Right atrium auricular region (tissue), 2 donors: ENCODE results near the gene CFAP161. TPM values are rescaled to one million over a fixed set of nuclear protein-coding genes. Genes with fewer than 3 reads are reported as not detected.
"Not testable (repeated sequence)": the region's sequence is repeated elsewhere in the genome, so short reads cannot be mapped to it uniquely, and the experiment has no call there.

Experiments
- DNase-seq: peaks from one replicate; pipeline ENCODE4 v3.0.0-alpha.2; 2019; ENCODE audit warnings: low spot score
- H3K27ac ChIP-seq, 2 donors: fragments of 200-600 bp; sonication (generic); 1 replicate in 1 of 2; 2 replicates in 1 of 2; pipeline ENCODE4 v1.5.1; 2016 to 2019
- H3K27me3 ChIP-seq, 2 donors: fragments of 200-600 bp; sonication (generic); one replicate each; pipeline versions ENCODE4 v1.5.1 to v1.6.0; 2017 to 2019
- H3K36me3 ChIP-seq: fragments of 200-600 bp; sonication (generic); one replicate; pipeline ENCODE4 v1.5.1; 2016
- H3K4me1 ChIP-seq, 2 donors: fragments of 200-600 bp; sonication (generic); one replicate each; pipeline versions ENCODE4 v1.5.1 to v1.6.0; 2017 to 2019
- H3K4me3 ChIP-seq, 2 donors: fragments of 200-600 bp; sonication (generic); 1 replicate in 1 of 2; 2 replicates in 1 of 2; pipeline ENCODE4 v1.5.1; 2017 to 2019; ENCODE audit warnings: mild to moderate bottlenecking in 1 of 2, moderate library complexity in 1 of 2
- H3K9me3 ChIP-seq, 2 donors: fragments of 200-600 bp; sonication (generic); one replicate each; pipeline ENCODE4 v1.5.1; 2019
- total RNA-seq, 2 donors: library from RNA; depleted of rRNA; stranded (reverse); fragments of >200 nt; gene quantifications; one replicate each; pipeline ENCODE4 v1.1.0, GENCODE V29; 2016
- TF ChIP-seq, protein P1 (sequence below), 2 donors: fragments of 200-600 bp; sonication (generic); IDR thresholded peaks; one replicate each; pipeline ENCODE4 v1.5.1; 2019; ENCODE audit warnings: antibody characterized with exemption in 2 of 2

CFAP161 gene
- total RNA-seq, 2 donors from 2014 or later: 6.2 TPM; not detected in 1

DNA sequence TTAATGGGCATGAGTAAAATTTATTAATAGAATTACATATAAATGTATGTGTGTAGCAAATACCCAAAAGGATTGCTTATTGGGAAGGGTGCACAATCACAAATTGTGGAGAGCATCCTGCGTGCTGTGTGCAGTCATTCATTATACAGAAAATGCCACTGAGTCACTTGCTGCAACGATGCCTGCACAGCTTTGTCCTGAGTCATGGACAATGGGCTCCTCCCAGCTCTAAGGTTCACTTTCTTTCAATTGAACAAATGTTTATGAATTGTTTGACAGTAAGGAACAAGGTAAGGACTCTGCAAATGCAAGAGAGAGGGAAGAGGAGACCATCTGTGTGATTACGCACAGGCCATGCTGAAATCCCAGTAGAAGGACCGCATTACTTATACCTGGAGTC is 18.7 kb downstream of the CFAP161 start:
- H3K27ac ChIP-seq: no peak overlapping the region
- H3K4me3 ChIP-seq: no peak overlapping the region
- H3K36me3 ChIP-seq: no peaks in the 10 kb centered on the region
- no peaks in the 10 kb centered on the region for H3K27me3 ChIP-seq
- peaks cover 0 to 5% of the 10 kb centered on the region in 2 donors for H3K4me1 ChIP-seq
- no peak for DNase-seq
- TF ChIP-seq, protein P1, sequence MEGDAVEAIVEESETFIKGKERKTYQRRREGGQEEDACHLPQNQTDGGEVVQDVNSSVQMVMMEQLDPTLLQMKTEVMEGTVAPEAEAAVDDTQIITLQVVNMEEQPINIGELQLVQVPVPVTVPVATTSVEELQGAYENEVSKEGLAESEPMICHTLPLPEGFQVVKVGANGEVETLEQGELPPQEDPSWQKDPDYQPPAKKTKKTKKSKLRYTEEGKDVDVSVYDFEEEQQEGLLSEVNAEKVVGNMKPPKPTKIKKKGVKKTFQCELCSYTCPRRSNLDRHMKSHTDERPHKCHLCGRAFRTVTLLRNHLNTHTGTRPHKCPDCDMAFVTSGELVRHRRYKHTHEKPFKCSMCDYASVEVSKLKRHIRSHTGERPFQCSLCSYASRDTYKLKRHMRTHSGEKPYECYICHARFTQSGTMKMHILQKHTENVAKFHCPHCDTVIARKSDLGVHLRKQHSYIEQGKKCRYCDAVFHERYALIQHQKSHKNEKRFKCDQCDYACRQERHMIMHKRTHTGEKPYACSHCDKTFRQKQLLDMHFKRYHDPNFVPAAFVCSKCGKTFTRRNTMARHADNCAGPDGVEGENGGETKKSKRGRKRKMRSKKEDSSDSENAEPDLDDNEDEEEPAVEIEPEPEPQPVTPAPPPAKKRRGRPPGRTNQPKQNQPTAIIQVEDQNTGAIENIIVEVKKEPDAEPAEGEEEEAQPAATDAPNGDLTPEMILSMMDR (IDR thresholded peaks at IDR 0.05): no peak
- H3K9me3 ChIP-seq: no peaks in the 10 kb centered on the region

- Histone ChIP-seq H3K9me3 (no peaks in the 10 kb centered on the region), H3K27me3 (no peaks in the 10 kb centered on the region), H3K4me3 (no peak overlapping the region), H3K4me1 (peaks cover 0 to 13% of the 10 kb centered on the region in 2 donors), H3K27ac (no peak overlapping the region), H3K36me3 (no peaks in the 10 kb centered on the region)
- peak; percentile 82 for DNase-seq
- TF ChIP-seq, protein P1 (IDR thresholded peaks at IDR 0.05): peak; percentile 21 to 72
These were observed 21.5 kb downstream of the CFAP161 start for GRCh38 chr15:81155375-81156218.

DNA sequence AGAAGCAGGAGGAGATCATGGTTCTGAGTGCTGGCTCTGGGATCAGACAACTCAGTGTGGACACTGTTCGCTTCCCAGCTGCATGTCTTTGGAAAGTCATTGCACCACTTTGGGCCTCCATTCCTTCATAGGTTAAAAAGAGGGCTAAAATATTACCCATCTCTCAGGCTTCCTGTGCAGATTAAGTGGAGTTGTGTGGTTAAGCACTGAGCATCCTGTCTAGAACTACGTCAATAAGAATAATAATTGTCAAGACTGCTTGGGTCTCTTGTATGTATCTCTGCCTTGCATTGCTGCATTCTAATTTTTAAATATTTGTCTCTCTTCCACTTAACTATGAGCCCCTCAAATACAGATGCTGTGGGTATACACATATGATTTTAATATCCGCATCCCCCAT is 22.3 kb downstream of the CFAP161 start:
- H3K27ac ChIP-seq: no peak overlapping the region

GRCh38 chr15:81157195-81157938 is 23.3 kb downstream of the CFAP161 start:
- no peaks in the 10 kb centered on the region for H3K36me3 ChIP-seq
- peaks cover 0 to 27% of the 10 kb centered on the region in 2 donors for H3K4me1 ChIP-seq
- no peak overlapping the region for H3K4me3 ChIP-seq
- no peak for DNase-seq
- H3K27me3 ChIP-seq: no peaks in the 10 kb centered on the region
- H3K9me3 ChIP-seq: no peaks in the 10 kb centered on the region
- peak overlapping the region in 1 of 2 donors; percentile 24 for H3K27ac ChIP-seq
- TF ChIP-seq, protein P1 (IDR thresholded peaks at IDR 0.05): no peak

More for the DNA sequence above, 22.3 kb downstream of the CFAP161 start:
- no peaks in the 10 kb centered on the region for H3K9me3 ChIP-seq
- no peak for DNase-seq
- no peaks in the 10 kb centered on the region for H3K27me3 ChIP-seq
- no peaks in the 10 kb centered on the region for H3K36me3 ChIP-seq
- TF ChIP-seq, protein P1 (IDR thresholded peaks at IDR 0.05): no peak
- H3K4me3 ChIP-seq: no peak overlapping the region
- H3K4me1 ChIP-seq: peaks cover 0 to 21% of the 10 kb centered on the region in 2 donors

DNA sequence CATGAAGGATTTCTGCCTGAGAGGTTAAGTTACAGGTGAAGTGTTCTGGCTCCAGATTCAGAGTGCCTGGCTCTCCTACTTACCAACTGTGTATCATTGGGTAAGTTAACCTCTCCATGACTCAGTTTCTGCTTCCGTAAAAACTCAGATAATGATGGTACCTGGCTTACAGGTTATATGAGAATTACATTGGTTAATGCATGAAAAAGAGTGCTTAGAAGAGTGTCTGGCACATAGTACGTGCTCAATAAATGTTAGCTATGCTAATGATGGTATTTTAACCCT is 23.8 kb downstream of the CFAP161 start:
- DNase-seq: no peak
- H3K36me3 ChIP-seq: no peaks in the 10 kb centered on the region
- H3K9me3 ChIP-seq: no peaks in the 10 kb centered on the region
- TF ChIP-seq, protein P1 (IDR thresholded peaks at IDR 0.05): no peak
- no peak overlapping the region for H3K4me3 ChIP-seq
- no peak overlapping the region for H3K27ac ChIP-seq
- H3K4me1 ChIP-seq: peaks cover 0 to 27% of the 10 kb centered on the region in 2 donors
- H3K27me3 ChIP-seq: no peaks in the 10 kb centered on the region

- H3K27me3 ChIP-seq, H3K4me3 ChIP-seq, DNase-seq, H3K27ac ChIP-seq, H3K36me3 ChIP-seq, H3K9me3 ChIP-seq: not testable (repeated sequence)
- peaks cover 0 to 27% of the 10 kb centered on the region in 2 donors for H3K4me1 ChIP-seq
These were observed 24.5 kb downstream of the CFAP161 start for GRCh38 chr15:81158561-81158960.
